Esophagus muscularis mucosa (tissue), 4 donors: ENCODE data around the gene TM9SF2. TPM values are rescaled to one million over a fixed set of nuclear protein-coding genes. Genes with fewer than 3 reads are reported as not detected.

Experiments
- DNase-seq: peaks from one replicate; pipeline ENCODE4 v3.0.0-alpha.2; 2017; ENCODE audit errors: extremely low spot score
- H3K27ac ChIP-seq, 4 donors: fragments of 200-600 bp; sonication (generic); replicated peaks in 1 of 4; 1 replicate in 3 of 4; 2 replicates in 1 of 4; pipeline ENCODE4 v1.5.1; 2016 to 2019; ENCODE audit warnings: mild to moderate bottlenecking in 1 of 4
- H3K27me3 ChIP-seq, 4 donors: fragments of 200-600 bp; sonication (generic); one replicate each; pipeline versions ENCODE4 v1.5.1 to v1.6.0; 2016 to 2019
- H3K36me3 ChIP-seq, 4 donors: fragments of 200-600 bp; sonication (generic); one replicate each; pipeline ENCODE4 v1.5.1; 2016 to 2019
- H3K4me1 ChIP-seq, 4 donors: fragments of 200-600 bp; sonication (generic); one replicate each; pipeline ENCODE4 v1.5.1; 2016 to 2019
- H3K4me3 ChIP-seq, 4 donors: fragments of 200-600 bp; sonication (generic); 1 replicate in 2 of 4; 2 replicates in 2 of 4; pipeline ENCODE4 v1.5.1; 2016 to 2019; ENCODE audit warnings: mild to moderate bottlenecking in 4 of 4, moderate library complexity in 1 of 4
- H3K9me3 ChIP-seq, 4 donors: fragments of 200-600 bp; sonication (generic); 1 replicate in 3 of 4; 2 replicates in 1 of 4; pipeline ENCODE4 v1.5.1; 2016 to 2019
- EP300 ChIP-seq: sonication (generic); formaldehyde crosslinking; IDR thresholded peaks from one replicate; pipeline ENCODE4 v1.6.1; 2017; ENCODE audit warnings: antibody characterized with exemption
- POLR2A ChIP-seq: fragments of 450-650 bp; IDR thresholded peaks from one replicate; pipeline ENCODE4 v1.6.1; 2017; ENCODE audit warnings: antibody characterized with exemption, moderate library complexity, mild to moderate bottlenecking, low read depth
- POLR2AphosphoS5 ChIP-seq, 2 donors: sonication (generic); formaldehyde crosslinking; IDR thresholded peaks; one replicate each; pipeline ENCODE4 v1.6.1; 2017; ENCODE audit warnings: antibody characterized with exemption in 2 of 2
- WGBS: methylation state at CpG from one replicate; pipeline ENCODE4 v1.1.5; 2018; 5-methylcytosine and 5-hydroxymethylcytosine counted together
- intact Hi-C: fragments of 100-400 bp; cut with DNase I; formaldehyde crosslinking; loops from one replicate; pipeline ENCODE4 v1.15.1; 2023
- total RNA-seq, 4 donors: library from RNA; depleted of rRNA; stranded (reverse); fragments of >200 nt; gene quantifications; one replicate each; pipeline versions ENCODE4 v1.1.0 to v1.2.1, GENCODE V29; 2016
- TF ChIP-seq, protein P1 (sequence below), 3 experiments: fragments of 200-600 bp in 2 of 3; fragments of 450-650 bp in 1 of 3; sonication (generic) in 2 of 3; IDR thresholded peaks; one replicate each; pipeline ENCODE4 v1.5.1; 2017 to 2019; ENCODE audit warnings: antibody characterized with exemption in 3 of 3, mild to moderate bottlenecking in 2 of 3, moderate library complexity in 1 of 3

Gene TM9SF2
- total RNA-seq, 4 donors from 2014 or later, result 65.6 to 86.9 (median 71.8) TPM

DNA sequence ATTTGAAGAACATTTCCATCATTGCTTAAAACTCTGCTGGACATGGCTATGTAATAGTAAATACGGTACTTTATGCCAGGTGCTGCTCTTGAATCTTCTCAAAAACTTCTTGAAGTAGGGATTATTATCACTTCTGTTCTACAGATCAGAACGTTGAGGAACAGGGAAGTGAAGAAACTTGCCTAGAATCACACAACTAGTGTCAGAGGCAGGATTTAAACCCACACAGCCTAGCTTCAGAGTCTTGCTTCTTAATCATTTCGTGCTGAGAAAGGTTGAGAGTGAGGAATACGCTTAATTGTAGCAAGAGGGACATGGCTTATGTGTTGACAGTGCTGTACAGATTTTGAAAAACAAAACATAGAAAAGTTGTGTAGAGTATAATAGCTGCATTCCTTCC lies 13.5 kb downstream of the TM9SF2 start:
- Histone ChIP-seq H3K4me3 (no peak overlapping the region), H3K9me3 (no peaks in the 10 kb centered on the region), H3K27ac (no peak overlapping the region), H3K27me3 (no peaks in the 10 kb centered on the region), H3K36me3 (peaks cover 6 to 17% (median 8%) of the 10 kb centered on the region in 4 donors), H3K4me1 (peaks cover 23 to 31% (median 28%) of the 10 kb centered on the region in 4 donors)
- no peak for DNase-seq
- intact Hi-C loops, result no loop called here
- TF ChIP-seq, protein P1, sequence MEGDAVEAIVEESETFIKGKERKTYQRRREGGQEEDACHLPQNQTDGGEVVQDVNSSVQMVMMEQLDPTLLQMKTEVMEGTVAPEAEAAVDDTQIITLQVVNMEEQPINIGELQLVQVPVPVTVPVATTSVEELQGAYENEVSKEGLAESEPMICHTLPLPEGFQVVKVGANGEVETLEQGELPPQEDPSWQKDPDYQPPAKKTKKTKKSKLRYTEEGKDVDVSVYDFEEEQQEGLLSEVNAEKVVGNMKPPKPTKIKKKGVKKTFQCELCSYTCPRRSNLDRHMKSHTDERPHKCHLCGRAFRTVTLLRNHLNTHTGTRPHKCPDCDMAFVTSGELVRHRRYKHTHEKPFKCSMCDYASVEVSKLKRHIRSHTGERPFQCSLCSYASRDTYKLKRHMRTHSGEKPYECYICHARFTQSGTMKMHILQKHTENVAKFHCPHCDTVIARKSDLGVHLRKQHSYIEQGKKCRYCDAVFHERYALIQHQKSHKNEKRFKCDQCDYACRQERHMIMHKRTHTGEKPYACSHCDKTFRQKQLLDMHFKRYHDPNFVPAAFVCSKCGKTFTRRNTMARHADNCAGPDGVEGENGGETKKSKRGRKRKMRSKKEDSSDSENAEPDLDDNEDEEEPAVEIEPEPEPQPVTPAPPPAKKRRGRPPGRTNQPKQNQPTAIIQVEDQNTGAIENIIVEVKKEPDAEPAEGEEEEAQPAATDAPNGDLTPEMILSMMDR (IDR thresholded peaks at IDR 0.05), result no peak
- no peak for TF ChIP-seq EP300
- no peak for TF ChIP-seq POLR2A
- no peak for TF ChIP-seq POLR2AphosphoS5 (IDR thresholded peaks at IDR 0.05)
- WGBS, result 94% methylated on average over 4 of the region's 4 CpGs

DNA sequence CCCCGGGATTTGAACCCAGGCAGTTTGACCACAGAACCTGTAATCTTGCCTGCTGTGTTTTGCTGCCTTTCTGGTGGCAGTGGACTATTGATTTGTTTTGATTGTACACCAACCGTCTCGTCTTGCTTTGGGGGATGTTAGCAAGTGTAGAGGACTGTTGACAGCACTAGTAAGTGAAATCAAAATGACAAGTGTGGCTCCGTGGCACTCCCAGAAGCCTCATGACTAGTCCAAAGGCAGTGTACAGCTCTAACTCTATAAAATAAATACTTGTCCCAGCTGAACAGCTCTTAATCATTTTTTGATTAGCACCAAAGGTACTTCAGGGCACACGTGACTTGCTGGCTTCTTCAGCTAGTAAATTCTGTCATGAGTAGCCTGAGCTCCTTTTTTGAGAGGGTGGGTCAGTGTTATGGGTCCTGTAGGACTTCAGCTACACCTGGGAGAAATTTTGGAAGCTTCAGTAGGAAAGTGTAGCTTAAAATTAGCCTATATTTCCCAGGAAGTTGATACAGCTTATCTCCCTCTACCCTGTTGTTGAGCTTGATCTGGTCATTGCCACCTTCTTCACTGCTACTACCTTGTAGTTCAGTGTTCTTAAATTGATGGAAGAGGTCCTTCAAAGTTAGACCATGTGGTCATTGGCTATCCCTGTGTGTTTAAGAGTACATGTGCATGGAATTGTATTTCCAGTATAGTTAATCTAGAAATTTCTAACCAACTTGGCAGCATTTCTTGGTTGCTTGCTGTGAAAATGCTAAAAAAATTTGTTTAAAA lies 15.1 kb downstream of the TM9SF2 start:
- peaks cover 23 to 31% (median 27%) of the 10 kb centered on the region in 4 donors for H3K4me1 ChIP-seq
- H3K27me3 ChIP-seq, result no peaks in the 10 kb centered on the region
- no peaks in the 10 kb centered on the region for H3K9me3 ChIP-seq
- peaks cover 6 to 33% (median 23%) of the 10 kb centered on the region in 4 donors for H3K36me3 ChIP-seq
- intact Hi-C loops, result no loop called here
- H3K27ac ChIP-seq, result no peak overlapping the region
- H3K4me3 ChIP-seq, result no peak overlapping the region
- DNase-seq, result no peak
- 48% methylated on average over 4 of the region's 5 CpGs for WGBS
- TF ChIP-seq POLR2A (no peak), POLR2AphosphoS5 (IDR thresholded peaks at IDR 0.05) (no peak), EP300 (no peak)
- TF ChIP-seq, protein P1 (IDR thresholded peaks at IDR 0.05), result no peak

DNA sequence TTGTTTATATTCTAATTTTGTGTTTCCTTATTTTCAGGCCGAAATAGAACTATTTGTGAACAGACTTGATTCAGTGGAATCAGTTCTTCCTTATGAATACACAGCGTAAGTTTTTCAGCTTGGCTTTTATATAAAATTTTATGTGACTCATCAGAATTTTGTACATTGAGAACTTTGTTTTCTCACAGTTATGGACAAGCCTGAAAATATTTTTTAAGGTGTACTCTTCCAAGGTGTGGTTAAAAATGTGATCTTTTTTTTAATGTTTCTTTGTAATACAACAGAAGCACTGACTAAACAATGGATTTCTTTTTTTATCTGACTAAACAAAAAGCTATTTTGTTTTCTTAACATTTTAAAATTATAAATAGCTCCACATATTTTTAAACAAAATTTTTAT lies 16.3 kb downstream of the TM9SF2 start:
- H3K27me3 ChIP-seq, result no peaks in the 10 kb centered on the region
- no peak overlapping the region for H3K4me3 ChIP-seq
- TF ChIP-seq, protein P1 (IDR thresholded peaks at IDR 0.05), result no peak
- TF ChIP-seq EP300 (no peak), POLR2AphosphoS5 (IDR thresholded peaks at IDR 0.05) (no peak), POLR2A (no peak)
- peaks cover 15 to 23% (median 19%) of the 10 kb centered on the region in 4 donors for H3K4me1 ChIP-seq
- peaks cover 13 to 45% (median 35%) of the 10 kb centered on the region in 4 donors for H3K36me3 ChIP-seq
- DNase-seq, result no peak
- no peak overlapping the region for H3K27ac ChIP-seq
- intact Hi-C loops, result no loop called here
- 77% methylated on average over 2 of the region's 2 CpGs for WGBS
- H3K9me3 ChIP-seq, result no peaks in the 10 kb centered on the region

DNA sequence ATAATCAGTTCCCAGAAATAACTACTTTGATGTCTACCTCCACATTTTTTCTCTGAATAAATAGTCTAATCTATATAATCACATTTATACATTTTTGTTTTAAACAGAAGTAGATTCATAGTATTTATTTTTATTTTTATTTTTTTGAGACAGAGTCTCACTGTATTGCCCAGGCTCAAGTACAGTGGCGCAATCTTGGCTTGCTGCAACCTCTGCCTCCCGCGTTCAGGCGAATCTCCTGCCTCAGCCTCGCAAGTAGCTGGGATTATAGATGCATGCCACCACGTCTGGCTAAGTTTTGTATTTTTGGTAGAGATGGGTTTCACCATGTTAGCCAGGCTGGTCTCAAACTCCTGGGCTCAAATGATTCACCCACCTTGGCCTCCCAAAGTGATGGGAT lies 16.7 kb downstream of the TM9SF2 start:
- no peak for DNase-seq
- WGBS, result 91% methylated on average over 6 of the region's 6 CpGs

DNA sequence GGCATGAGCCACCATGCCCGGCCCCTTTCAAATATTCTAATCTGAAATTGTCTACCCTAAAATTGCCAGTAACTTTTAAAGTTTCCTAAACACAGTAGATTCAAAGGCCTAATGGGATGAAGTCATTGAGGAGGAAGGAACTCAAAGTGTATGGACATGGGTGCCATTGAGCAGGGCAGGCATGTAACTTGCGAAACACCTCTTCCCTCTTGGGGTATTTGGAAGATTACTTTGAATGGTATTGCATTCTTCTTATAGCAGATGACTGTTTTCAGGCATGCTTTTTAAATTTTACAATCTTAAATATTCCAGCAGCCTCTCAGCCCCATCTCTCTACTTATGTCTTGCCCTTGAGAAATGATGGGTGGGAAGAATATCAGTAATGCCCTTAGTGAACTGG lies 21.0 kb downstream of the TM9SF2 start:
- WGBS, result 94% methylated on average over 2 of the region's 2 CpGs
- H3K36me3 ChIP-seq, result peaks cover 13 to 81% (median 61%) of the 10 kb centered on the region in 4 donors

More for the DNA sequence above, 16.7 kb downstream of the TM9SF2 start:
- TF ChIP-seq EP300 (no peak), POLR2A (no peak)
- H3K27me3 ChIP-seq, result no peaks in the 10 kb centered on the region
- H3K4me1 ChIP-seq, result peaks cover 11 to 19% (median 16%) of the 10 kb centered on the region in 4 donors
- H3K27ac ChIP-seq, result no peak overlapping the region
- H3K36me3 ChIP-seq, result peaks cover 13 to 49% (median 39%) of the 10 kb centered on the region in 4 donors
- intact Hi-C loops, result no loop called here
- no peak overlapping the region for H3K4me3 ChIP-seq
- H3K9me3 ChIP-seq, result no peaks in the 10 kb centered on the region

More for the DNA sequence above, 21.0 kb downstream of the TM9SF2 start:
- Histone ChIP-seq H3K4me1 (peaks cover 0 to 1% (median under 1%) of the 10 kb centered on the region in 4 donors), H3K27me3 (no peaks in the 10 kb centered on the region), H3K9me3 (no peaks in the 10 kb centered on the region), H3K27ac (no peak overlapping the region), H3K4me3 (no peak overlapping the region)
- TF ChIP-seq, protein P1 (IDR thresholded peaks at IDR 0.05), result no peak
- no peak for TF ChIP-seq POLR2AphosphoS5 (IDR thresholded peaks at IDR 0.05)
- no peak for DNase-seq
- intact Hi-C loops, result no loop called here
